ENCODE results near the gene GBGT1.
"Not testable (repeated sequence)": the region's sequence is repeated elsewhere in the genome, so short reads cannot be mapped to it uniquely, and the experiment has no call there.

Gene GBGT1

DNA sequence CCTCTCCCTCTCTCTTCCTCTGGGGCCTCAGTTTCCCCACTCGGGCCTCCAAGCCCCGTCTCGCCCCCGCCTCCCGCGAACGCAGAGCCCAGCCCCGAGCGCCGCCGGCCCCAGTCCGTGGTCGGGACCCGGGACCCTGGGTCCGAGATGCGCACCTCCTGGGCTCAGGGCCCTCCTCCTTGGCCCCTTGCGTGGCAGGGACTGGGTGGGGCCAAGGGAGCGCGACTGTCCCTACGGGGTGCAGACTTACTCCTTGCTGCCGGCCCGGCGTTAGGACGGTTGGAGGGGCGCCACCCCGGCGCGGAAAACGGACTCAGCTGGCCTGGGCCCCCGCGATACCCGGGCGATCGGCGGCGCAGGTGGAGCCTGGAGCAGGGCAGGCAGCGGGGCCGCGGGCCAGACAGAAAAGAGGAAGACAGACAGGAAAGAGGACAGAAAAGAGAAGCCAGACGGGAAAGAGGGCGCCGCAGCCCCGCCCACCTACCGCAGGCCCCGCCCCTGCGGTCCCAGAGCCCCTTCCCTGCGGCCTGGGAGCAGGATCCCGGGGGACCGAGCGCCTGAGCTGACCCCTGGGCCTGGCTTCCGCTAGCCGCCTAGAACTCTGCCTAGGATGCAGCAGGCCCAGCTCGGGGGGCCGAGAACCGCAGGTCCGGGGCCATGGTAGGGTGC lies at the start of gene GBGT1:
TSS of gene GBGT1 (minus strand) at position 411 of the 669 bp plus-strand sequence. CDS start 1,502 bp downstream, outside the sequence.
- DNase-seq: no peak

DNA sequence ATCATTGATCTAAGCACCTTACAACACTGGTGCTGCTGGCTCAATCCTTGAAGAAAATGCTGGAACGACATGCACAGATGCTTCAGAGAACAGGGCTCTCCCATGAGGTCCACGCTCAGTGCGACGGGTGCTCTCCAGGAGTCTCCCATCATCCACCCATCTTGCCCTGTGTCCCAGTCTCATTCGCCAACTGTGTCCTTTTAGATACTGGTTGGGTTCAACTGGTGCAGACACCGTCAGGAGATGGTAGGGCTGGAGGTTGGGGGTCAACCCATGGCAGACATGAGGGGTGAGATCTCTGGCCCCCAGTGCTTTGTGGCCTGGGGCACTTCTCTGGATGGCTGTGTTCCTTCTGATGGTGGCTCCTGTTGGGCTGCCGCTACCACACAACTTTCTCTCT lies 46.9 kb upstream of the GBGT1 start:
- DNase-seq: no peak

DNA sequence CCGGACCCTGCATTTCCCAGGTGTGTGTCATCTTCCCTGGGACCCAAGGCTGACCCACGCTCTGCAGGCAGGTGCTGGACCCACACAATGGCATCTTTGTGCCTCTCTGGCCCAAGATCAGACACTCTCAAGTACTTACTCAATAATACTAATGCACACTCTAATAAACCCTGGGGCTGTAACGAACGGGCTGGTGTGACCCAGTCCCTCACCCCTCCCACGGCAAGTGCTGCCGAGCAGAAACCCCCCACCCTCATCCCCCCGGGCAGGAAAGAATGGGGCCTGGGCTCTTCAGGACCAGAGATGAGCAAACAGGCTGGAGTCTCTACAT lies 46.5 kb upstream of the GBGT1 start:
- DNase-seq: no peak

GRCh38 chr9:133209327-133210201 lies 45.9 kb upstream of the GBGT1 start:
- not testable (repeated sequence) for DNase-seq

DNA sequence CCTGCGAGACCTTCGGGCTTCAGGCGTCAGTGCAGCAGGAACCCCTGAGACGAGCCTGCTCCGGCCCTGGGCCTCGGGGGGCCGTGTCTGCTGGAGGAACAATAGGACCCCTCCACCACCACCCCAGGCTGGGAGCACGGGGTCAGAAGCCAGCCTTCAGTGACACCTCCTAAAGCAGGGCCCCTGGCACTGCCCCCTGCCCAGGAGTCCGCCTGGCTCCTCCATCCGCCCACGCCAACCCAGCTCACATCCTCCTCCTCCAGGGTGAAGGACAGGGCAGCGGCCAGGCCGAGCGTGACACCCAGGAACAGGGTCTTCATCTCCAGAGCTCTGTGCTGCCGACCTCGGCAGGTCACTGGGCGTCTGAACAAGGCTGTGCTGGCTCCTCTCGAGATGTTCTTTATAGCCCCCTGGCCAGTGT lies 45.2 kb upstream of the GBGT1 start, which contains the start of gene OBP2B:
TSS of gene OBP2B (minus strand) at position 371 of the 421 bp plus-strand sequence. CDS start at position 320, 51 bp downstream.
- not testable (repeated sequence) for DNase-seq

DNA sequence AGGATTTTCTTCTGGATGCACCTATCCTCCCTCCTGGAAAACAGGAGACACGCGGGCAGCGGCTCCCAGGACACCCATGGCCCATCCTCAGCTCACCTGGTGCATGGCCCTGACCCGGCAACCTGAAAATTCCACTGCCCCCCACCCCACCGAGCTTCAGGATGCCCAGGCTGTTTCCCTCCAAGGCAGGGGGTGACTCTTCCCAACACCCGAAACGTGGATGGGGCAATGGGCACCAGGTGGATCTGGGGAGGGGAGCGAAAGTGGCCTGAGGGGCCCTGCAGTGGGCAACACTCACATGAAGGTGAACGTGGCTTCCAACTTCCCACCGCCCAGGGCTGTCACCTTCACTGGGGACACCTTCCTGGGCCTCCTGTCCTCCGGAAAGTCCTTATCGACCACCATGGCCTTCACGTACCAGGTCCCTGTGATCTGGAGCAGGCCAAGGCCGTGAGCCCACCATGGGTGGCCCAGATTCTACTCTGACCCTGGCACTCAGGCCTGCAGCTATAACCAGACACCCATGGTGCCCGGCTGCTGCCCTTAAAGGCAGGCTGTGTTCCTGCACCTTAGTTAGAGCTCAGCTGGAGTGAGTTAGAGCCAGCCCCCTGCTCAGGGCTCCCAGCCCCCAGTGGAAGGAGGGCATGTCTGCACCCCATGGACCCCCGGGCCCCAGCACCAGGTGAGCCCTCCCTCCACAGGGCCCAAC lies 44.6 kb upstream of the GBGT1 start:
- not testable (repeated sequence) for DNase-seq

DNA sequence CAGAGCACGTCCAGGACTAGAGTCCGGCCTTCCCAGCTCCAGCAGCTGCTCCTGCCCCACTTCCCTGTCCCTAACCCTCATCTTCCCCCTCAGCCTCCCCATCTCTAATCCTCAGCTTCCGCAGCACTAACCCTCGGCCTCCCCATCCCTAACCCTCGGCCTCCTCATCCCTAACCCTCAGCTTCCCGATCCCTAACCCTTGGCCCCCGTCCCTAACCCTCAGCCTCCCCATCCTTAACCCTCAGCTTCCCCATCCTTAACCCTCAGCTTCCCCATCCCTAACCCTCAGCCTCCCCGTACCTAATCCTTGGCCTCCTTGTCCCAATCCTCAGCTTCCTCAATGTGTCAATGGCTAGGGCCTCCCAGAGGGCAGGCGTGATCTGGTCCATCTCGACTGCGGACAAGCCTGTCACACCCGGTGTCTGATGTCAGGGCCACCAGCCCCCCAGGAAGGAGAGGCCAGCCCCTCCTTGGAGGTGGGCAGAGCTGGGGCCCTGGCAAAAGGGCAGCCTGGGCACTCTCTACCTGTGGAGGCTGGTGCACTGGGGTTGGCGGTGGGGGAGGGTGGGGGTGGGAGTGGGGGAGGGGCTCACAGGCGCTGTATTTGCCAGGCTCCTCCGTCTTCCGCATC lies 43.9 kb upstream of the GBGT1 start:
- no peak for DNase-seq

GRCh38 chr9:133207021-133207531 lies 43.4 kb upstream of the GBGT1 start:
- no peak for DNase-seq

- no peak for DNase-seq
These were observed 42.5 kb upstream of the GBGT1 start for GRCh38 chr9:133205996-133206931.

DNA sequence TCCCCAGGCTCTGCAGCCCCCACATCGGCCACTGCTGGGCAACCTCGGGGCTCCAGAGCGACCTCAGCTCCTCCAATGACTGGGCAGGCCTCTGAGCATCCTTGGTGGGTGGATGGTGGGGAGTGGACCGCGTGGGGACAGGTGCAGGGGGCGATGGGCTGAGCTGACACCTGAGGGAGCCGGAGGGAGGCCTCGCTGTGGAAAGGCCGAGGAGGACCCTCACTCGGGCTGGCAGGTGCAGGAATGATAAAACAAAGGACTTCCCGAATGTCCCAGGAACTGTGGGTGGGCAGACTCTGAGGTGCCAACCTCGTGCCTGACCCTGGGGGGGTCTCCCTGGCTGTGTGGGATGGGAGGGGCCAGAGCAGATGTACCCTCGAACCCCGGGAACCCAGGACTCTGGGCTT lies 41.8 kb upstream of the GBGT1 start:
- DNase-seq: not testable (repeated sequence)

GRCh38 chr9:133204993-133205336 lies 41.3 kb upstream of the GBGT1 start:
- DNase-seq: no peak

DNA sequence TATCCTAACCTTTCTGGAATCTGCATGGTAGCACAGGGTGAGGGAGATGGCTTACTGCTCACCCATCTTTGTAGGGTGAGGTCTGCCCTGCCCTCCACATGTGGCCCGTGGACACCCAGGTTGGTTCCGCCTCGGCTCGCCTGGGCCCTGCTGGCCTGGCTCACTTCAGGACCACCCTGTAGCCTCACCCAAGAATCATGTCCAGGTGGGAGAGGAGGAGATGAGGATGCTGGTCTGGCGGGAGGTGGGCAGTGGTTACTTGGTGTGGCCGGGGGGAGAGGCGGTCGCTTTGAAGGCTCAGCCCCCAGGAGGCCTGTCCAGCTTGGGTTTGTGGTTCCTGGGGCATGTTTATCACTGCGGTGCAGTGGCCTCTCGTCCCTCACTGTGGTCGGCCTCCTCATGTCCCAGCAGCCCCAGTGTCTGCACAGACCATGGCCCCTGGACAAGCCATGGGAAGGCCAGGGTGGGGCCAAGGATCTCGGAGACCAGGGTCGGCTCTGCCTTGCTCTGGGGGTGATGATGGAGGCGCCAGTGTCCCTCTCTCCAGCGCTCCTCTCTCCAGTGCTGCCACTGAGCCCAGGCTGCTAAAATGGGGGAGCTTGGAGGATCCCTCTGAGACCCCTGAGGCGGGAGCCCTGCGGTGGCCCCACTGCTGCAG lies 40.8 kb upstream of the GBGT1 start:
- DNase-seq: no peak

DNA sequence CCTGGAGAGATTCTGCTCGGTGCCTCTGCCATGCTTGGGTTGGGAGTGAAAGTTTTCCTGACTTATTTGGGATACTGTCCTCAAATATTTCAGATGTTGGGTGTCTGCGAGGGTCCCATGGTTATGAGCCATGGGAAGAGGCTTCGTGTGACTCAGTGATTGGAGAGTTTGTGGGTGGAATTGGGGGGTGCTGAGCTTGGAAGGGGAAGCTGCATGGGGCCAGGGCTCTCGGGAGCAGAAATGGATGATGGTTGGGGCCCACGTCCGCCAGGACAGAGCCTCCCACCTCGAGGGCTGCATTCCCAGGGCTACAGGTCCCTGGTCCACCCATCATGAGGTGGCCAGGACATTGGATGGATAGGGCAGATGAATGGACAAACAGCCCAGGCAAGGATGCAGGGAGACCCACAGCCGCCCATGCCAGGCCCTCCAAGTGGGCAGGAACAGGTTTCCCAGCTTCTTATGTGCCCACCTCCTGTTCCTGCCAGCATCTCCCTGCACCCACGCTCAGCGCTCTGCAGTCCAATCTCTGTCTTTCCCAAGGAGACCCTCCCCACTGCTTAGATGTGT lies 39.9 kb upstream of the GBGT1 start:
- DNase-seq: no peak

DNA sequence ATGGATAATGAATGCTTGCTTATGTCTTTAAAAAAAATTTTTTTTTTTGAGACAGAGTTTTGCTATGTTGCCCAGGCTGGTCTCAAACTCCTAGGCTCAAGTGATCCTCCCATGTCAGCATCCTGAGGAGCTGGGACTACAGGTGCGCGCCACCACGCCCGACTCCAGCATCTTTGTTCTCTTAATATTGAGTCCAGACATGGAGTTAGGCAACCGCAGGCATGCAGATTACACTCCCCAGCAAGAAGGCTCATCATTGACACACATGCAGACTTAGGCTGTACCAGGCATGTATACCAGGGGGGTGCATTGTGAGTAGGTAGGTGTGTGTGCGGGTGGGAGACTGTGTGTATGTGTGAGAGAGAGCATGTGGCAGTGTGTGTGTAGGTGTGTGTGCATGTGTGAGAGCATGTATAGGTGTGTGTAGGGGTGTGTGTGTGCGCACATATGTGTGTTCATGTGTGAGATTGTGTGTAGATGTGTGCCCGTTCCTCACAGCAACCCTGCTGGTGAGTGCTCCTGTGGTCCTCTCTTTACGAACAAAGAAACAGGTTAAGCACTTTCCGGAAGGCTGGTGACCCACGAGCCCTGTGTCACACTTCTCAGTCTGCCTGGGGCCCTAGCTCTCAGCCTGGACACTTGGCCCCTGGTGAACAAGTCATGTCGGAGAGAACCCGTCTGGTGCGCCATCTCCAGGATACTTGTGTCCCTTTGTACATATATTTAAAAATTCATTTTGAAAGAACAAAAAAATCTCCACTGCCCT lies 39.2 kb upstream of the GBGT1 start:
- no peak for DNase-seq

DNA sequence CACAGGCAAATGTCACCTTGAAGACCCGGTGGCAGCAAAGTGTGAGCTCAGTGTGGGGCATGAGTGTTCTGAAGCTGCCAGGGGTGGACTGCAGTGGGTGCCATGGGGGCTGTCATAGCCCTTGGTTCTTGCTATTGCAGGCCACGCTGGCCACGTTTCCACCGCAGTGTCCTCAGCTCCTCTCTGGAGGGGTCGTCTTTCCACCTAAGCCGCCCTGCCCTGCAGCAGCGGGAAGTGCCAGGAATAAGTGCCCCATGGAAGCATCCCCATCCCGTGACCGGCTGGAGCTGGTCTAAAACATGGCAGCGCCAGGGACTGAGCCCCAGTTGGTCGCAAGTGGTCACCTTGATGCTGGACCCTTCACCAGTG lies 38.4 kb upstream of the GBGT1 start:
- DNase-seq: no peak

GRCh38 chr9:133201424-133202144 lies 37.9 kb upstream of the GBGT1 start:
- no peak for DNase-seq

DNA sequence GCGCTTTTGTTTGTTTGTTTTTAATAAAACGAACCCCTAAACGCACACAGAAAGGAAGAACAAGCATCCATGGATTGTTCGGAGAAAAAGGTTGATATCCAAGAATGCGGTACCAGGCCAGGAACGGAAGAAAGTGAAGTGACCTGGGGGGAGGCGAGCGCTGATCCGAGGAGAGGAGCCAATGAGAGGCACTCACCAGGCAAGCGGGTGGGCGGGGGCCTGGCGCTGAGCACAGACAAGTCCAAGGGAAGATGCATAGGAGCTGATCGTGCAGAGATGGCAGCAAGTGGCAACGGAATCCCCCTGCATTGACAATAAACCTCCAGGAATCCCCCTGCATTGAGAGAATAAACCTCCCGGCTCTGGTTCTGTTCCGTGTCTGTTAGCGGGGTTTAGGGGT lies 36.9 kb upstream of the GBGT1 start:
- DNase-seq: no peak

DNA sequence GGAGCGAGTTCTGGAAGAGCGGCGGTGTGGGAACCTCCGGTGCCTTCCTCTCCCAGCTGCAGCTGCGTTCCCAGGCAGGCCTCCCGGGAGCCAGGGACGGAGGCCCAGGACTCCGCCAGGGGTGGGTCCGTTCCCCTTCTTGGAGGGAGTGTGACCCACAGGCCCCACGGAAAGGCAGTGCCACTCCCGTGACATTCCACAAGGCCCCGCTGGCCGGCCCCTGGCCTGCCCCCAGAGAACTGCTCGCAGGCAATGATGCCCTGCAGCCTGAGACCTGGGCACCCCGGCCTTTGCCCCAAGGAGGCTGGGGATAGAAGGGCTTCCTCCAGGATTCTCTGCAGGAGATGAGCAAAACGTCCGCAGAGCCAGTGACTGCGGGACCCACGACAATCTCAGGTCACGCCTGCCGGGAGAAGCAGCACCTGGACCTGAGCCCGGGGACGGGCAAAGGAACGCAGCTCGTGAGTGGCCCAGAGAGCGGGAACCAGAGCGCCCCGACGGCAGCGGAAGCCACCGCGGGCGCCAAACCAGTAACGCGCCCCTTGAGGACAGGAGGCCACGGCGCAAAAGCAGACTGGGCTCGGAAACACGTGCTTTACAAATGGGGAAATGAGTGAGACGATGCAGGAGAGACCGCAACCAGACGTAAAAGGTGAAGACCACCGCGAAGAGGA lies 36.1 kb upstream of the GBGT1 start:
- no peak for DNase-seq

DNA sequence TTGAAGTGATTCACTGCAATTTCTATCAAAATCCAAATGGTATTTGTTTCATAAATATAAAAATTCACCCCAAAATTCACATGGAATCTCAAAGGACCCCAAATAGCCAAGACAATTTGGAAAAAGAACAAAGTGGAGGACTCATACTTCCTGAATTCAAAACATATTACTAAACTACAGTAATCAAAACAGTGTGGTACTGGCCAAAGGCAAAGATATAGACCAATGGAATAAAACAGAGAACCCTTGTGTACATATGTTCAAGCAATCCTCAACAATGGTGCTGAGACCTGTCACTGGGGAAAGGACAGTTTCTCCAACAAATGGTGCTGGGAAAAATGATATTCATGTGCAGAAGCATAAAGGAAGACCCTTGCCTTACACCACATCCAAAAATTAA lies 31.3 kb upstream of the GBGT1 start:
- DNase-seq: no peak
